ENCODE measurements around the gene HCST.

HCST gene

GRCh38 chr19:35945121-35945790 lies 42.9 kb downstream of the HCST start:
- TF ChIP-seq POLR2A (IDR thresholded peaks at IDR 0.05; ENCODE audit: extremely low read depth, insufficient read length) (no peak), CTCF (IDR thresholded peaks at IDR 0.05; ENCODE audit: low read depth, low read length) (no peak), MYC (IDR thresholded peaks at IDR 0.05; ENCODE audit: low read depth, low read length) (no peak), MAX (IDR thresholded peaks at IDR 0.05; ENCODE audit: low read depth, low read length) (no peak)

GRCh38 chr19:35946203-35946602 lies 43.9 kb downstream of the HCST start:
- no peak overlapping the region for H3K4me3 ChIP-seq (ENCODE audit: low read depth, low read length)
- TF ChIP-seq MYC (IDR thresholded peaks at IDR 0.05; ENCODE audit: low read depth, low read length): no peak
- no peak for TF ChIP-seq CTCF (IDR thresholded peaks at IDR 0.05; ENCODE audit: low read depth, low read length)
- no peak for TF ChIP-seq MAX (IDR thresholded peaks at IDR 0.05; ENCODE audit: low read depth, low read length)
- no peak for TF ChIP-seq POLR2A (IDR thresholded peaks at IDR 0.05; ENCODE audit: extremely low read depth, insufficient read length)
- DNase-seq (ENCODE audit: low read depth): no peak

More at GRCh38 chr19:35945121-35945790, 42.9 kb downstream of the HCST start:
- DNase-seq (ENCODE audit: low read depth): no peak
- no peak overlapping the region for H3K4me3 ChIP-seq (ENCODE audit: low read depth, low read length)

- no peak overlapping the region for H3K4me3 ChIP-seq (ENCODE audit: low read depth, low read length)
- TF ChIP-seq POLR2A (IDR thresholded peaks at IDR 0.05; ENCODE audit: extremely low read depth, insufficient read length) (no peak), MAX (IDR thresholded peaks at IDR 0.05; ENCODE audit: low read depth, low read length) (no peak), CTCF (IDR thresholded peaks at IDR 0.05; ENCODE audit: low read depth, low read length) (no peak), MYC (IDR thresholded peaks at IDR 0.05; ENCODE audit: low read depth, low read length) (no peak)
- DNase-seq (ENCODE audit: low read depth): no peak
Observed at GRCh38 chr19:35949131-35949530, 46.8 kb downstream of the HCST start.

Measured in NB4 (cell line).